ENCODE data around the gene LEF1. TPM values are rescaled to one million over a fixed set of nuclear protein-coding genes. Genes with fewer than 3 reads are reported as not detected.

LEF1 gene
- total and polyA plus RNA-seq, 2 of the 8 experiments (the other 6 are each of a cell fraction or from before 2014, with no cell fraction given): 2.6 to 5.2 TPM

DNA sequence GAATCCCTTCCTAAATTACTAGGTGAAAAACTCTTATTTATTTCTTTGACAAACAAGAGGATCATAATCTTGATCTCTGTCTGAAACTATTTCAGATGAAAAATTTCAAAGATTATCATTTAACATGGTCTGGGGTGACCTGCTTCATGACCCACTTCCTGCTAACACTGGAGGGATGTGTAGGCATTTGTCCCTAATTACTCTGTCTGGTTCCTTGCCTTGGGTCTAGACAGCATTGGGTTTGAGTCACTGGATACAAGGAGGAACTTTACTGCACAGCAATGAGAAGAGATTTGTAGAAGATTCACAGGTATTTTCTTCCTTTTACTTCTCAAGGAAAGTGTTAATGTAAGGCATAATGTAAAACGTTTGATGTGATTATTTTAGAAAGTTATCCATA, 67.9 kb downstream of the LEF1 start:
- no peak overlapping the region for H2AFZ ChIP-seq (ENCODE audit: low read length)
- no peak overlapping the region for H2AK5ac ChIP-seq (ENCODE audit: low read depth, low read length)
- no peaks in the 10 kb centered on the region for H3K27me3 ChIP-seq (replicated peaks in 1 of 4; ENCODE audit: control insufficient read depth in 3 of 4, extremely low read depth in 1 of 4, insufficient read depth in 3 of 4, low read length in 3 of 4)
- no peaks in the 10 kb centered on the region for H3K36me3 ChIP-seq (ENCODE audit: control insufficient read depth in 2 of 4, insufficient read depth in 4 of 4, low read length in 3 of 4)
- no peak overlapping the region for H3K23ac ChIP-seq (ENCODE audit: insufficient read length)
- no peak overlapping the region for H2BK12ac ChIP-seq (ENCODE audit: low read depth, low read length)
- H3K4me2 ChIP-seq (ENCODE audit: insufficient read depth in 1 of 2, low read depth in 2 of 2, low read length in 2 of 2): no peak overlapping the region
- H3K4ac ChIP-seq (replicated peaks; ENCODE audit: insufficient read length, low read depth, low read length): no peak overlapping the region
- H2BK120ac ChIP-seq (replicated peaks; ENCODE audit: low read depth, low read length): no peak overlapping the region
- H4K91ac ChIP-seq (replicated peaks; ENCODE audit: insufficient read length, low read length): no peak overlapping the region
- H3K4me1 ChIP-seq (replicated peaks in 1 of 4; ENCODE audit: control insufficient read depth in 3 of 4, insufficient read depth in 4 of 4, low read length in 3 of 4): no peaks in the 10 kb centered on the region
- H4K20me1 ChIP-seq (replicated peaks in 1 of 2; ENCODE audit: control insufficient read depth in 1 of 2, insufficient read depth in 2 of 2, low read length in 2 of 2): peaks cover 0 to 1% of the 10 kb centered on the region in 2 experiments
- H3K23me2 ChIP-seq (ENCODE audit: low read depth, low read length): no peaks in the 10 kb centered on the region
- H2BK15ac ChIP-seq (ENCODE audit: low read length): no peak overlapping the region
- H3K79me1 ChIP-seq (ENCODE audit: low read depth, low read length): no peaks in the 10 kb centered on the region
- no peak overlapping the region for H3K56ac ChIP-seq (replicated peaks; ENCODE audit: insufficient read length, low read depth, low read length)
- no peaks in the 10 kb centered on the region for H3K9me3 ChIP-seq (ENCODE audit: insufficient read depth in 2 of 2, low read depth in 1 of 2, low read length in 1 of 2)
- WGBS, 2 experiments (ENCODE audit: extremely low coverage in 1 of 2, insufficient coverage in 1 of 2, insufficient read length in 1 of 2, insufficient replicate concordance in 2 of 2, low coverage in 1 of 2, low lambda C conversion rate in 2 of 2, missing lambda C conversion rate in 1 of 2): 48% methylated on average over 1 of the region's 1 CpG; no CpG with 5 or more reads in 1 of the 2 experiments
- H3K9ac ChIP-seq (replicated peaks in 1 of 4; ENCODE audit: extremely low read depth in 1 of 4, low read depth in 3 of 4, low read length in 3 of 4): no peak overlapping the region
- H3K14ac ChIP-seq (ENCODE audit: insufficient read length): no peak overlapping the region
- DNase-seq (ENCODE audit: low read depth in 1 of 2, low spot score in 2 of 2): no peak
- no peak overlapping the region for H3K27ac ChIP-seq (ENCODE audit: low read depth, low read length)
- no peak overlapping the region for H4K8ac ChIP-seq (ENCODE audit: extremely low read depth, insufficient read depth, low read length)
- FAIRE-seq: no peak
- CTCF ChIA-PET (ENCODE audit: partially characterized antibody): interaction anchor here (0.9 kb wide), 1 partner anchor 9 kb away, joined by 3 read pairs; no protein-coding TSS in a partner anchor
- H3K79me2 ChIP-seq (ENCODE audit: control insufficient read depth in 1 of 2, insufficient read depth in 2 of 2, low read length in 2 of 2): no peaks in the 10 kb centered on the region
- H3K18ac ChIP-seq (ENCODE audit: extremely low read depth, low read length): no peak overlapping the region
- H2BK5ac ChIP-seq (ENCODE audit: low read depth, low read length): no peak overlapping the region
- no peak overlapping the region for H3K4me3 ChIP-seq (ENCODE audit: extremely low read depth in 1 of 4, insufficient read depth in 2 of 4, low read depth in 3 of 4, low read length in 4 of 4)
- POLR2A ChIA-PET (ENCODE audit: partially characterized antibody): no interaction called here
- H4K5ac ChIP-seq (ENCODE audit: insufficient read length, low read depth, low read length): no peak overlapping the region
- H2BK20ac ChIP-seq (ENCODE audit: low read length): no peak overlapping the region
- TF ChIP-seq RFX5 (IDR thresholded peaks at IDR 0.05; ENCODE audit: borderline replicate concordance, low read depth, low read length) (no peak), EZH2 (IDR thresholded peaks at IDR 0.05; ENCODE audit: low read depth, low read length, severe bottlenecking) (no peak), POLR2A (IDR thresholded peaks at IDR 0.05; ENCODE audit: control extremely low read depth in 1 of 2, low read depth in 2 of 2, low read length in 2 of 2) (no peak), SP1 (IDR thresholded peaks at IDR 0.05; ENCODE audit: low read depth, low read length) (no peak), MAFK (IDR thresholded peaks at IDR 0.05; ENCODE audit: low read depth, low read length) (no peak), ASH2L (IDR thresholded peaks at IDR 0.05; ENCODE audit: low read length) (no peak), HDAC2 (IDR thresholded peaks at IDR 0.05; ENCODE audit: borderline replicate concordance in 1 of 2, low read depth in 2 of 2, low read length in 2 of 2) (no peak), RAD21 (IDR thresholded peaks at IDR 0.05 in 1 of 2, conservative IDR thresholded peaks at IDR 0.05 in 1 of 2; ENCODE audit: low read depth in 2 of 2, low read length in 2 of 2) (no peak), GTF2F1 (IDR thresholded peaks at IDR 0.05; ENCODE audit: borderline replicate concordance, low read depth, low read length) (no peak), JUND (IDR thresholded peaks at IDR 0.05; ENCODE audit: low read length) (no peak), PHF8 (conservative IDR thresholded peaks at IDR 0.05; ENCODE audit: low read depth, low read length) (no peak), TAF1 (IDR thresholded peaks at IDR 0.05; ENCODE audit: low read depth, low read length) (no peak), EGR1 (IDR thresholded peaks at IDR 0.05; ENCODE audit: borderline replicate concordance, low read depth, low read length) (no peak), CBX5 (IDR thresholded peaks at IDR 0.05; ENCODE audit: low read depth, low read length) (no peak)
- TF ChIP-seq, protein P1, sequence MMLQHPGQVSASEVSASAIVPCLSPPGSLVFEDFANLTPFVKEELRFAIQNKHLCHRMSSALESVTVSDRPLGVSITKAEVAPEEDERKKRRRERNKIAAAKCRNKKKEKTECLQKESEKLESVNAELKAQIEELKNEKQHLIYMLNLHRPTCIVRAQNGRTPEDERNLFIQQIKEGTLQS (IDR thresholded peaks at IDR 0.05; ENCODE audit: insufficient read depth, low read depth, low read length): no peak

All from H1 (cell line).